Heart left ventricle (tissue), 13 donors: ENCODE measurements around the gene IGIP.

Experiments
- POLR2A ChIP-seq, 2 donors: fragments of 450-650 bp; IDR thresholded peaks; one replicate each; pipeline ENCODE4 v1.6.1; 2017; ENCODE audit warnings: antibody characterized with exemption in 2 of 2, mild to moderate bottlenecking in 2 of 2, moderate library complexity in 2 of 2
- TF ChIP-seq, protein P1 (sequence below), 12 donors: fragments of 200-600 bp; sonication (generic) in 4 of 12; IDR thresholded peaks; one replicate each; pipeline versions ENCODE4 v1.5.0 to v1.8.0; 2018 to 2022; ENCODE audit warnings: antibody characterized with exemption in 12 of 12, mild to moderate bottlenecking in 5 of 12
- donor health status: ischemic (EF 13 %, LVEDD 7.1; RV severe dilation, severe dysfunction).
- donor health status: DM: no; HTN: yes; CAD: no.
- donor health status: DM: no; HTN: no; CAD: no.
- donor health status: ischemic (EF 25% LVEDD 6.9; RV normal size, moderate dysfunction).
- donor health status: ischemic (EF 25% LVEDD 5.7; RV mildly dilated, moderate dysfunction).
- donor health status: ischemic (EF 35%, LVEDD 5.7; RV mildly dilated, moderate dysfunction).
- donor health status: nonischemic (EF 11% LVEDD 7.7; RV severe dilation, severe dysfunction).
- donor health status: DM: yes; HTN: yes; CAD: no.
- donor health status: PGD.
- donor health status: ischemic (EF 29% LVEDD 5.4; RV normal size, mild dysfunction).
- donor health status: nonischemic (EF 23%, LVEDD 6.1; RV moderate dilation, normal function).

DNA sequence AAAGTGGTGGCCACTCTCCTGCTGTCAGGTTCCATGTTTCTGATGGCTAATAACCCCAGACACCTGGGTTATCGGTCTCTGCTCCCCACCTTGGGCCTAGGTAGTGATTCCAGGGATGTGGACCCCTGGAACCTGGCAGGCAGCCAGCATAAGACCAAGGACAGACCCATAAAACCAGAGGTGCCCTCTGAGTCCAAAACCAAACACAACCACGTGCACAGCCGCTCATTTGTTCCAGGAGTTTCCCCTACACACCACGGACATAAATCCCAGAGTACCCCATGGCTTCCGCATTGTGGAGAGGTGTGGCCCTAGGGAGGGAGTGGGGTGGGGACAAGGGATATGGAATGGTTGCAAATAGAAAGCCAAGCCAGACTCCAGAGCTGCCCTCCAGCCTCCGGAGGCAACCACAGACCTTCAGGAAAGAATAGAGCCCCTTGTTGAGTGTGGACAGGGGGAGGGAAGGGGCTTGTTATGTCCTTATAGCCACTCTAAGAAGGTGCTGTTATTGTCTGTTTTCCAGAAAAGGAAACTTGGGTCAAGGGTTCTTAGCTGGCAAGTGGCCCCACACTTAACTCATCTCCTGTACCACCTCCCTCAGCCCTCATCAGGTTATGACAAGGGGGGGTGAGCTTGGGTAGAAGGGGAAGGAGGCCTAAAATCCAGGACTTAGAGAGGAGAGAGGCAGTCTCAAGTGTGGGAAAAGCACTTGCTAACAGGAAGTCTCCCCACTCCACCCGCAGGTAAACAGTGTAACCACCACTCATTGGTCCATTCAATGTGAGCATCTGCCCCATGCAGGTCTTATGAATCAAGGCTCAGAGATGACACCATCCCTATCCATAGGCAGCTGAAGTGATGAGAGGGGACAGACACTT is 25.6 kb downstream of the IGIP start:
- TF ChIP-seq, protein P1, sequence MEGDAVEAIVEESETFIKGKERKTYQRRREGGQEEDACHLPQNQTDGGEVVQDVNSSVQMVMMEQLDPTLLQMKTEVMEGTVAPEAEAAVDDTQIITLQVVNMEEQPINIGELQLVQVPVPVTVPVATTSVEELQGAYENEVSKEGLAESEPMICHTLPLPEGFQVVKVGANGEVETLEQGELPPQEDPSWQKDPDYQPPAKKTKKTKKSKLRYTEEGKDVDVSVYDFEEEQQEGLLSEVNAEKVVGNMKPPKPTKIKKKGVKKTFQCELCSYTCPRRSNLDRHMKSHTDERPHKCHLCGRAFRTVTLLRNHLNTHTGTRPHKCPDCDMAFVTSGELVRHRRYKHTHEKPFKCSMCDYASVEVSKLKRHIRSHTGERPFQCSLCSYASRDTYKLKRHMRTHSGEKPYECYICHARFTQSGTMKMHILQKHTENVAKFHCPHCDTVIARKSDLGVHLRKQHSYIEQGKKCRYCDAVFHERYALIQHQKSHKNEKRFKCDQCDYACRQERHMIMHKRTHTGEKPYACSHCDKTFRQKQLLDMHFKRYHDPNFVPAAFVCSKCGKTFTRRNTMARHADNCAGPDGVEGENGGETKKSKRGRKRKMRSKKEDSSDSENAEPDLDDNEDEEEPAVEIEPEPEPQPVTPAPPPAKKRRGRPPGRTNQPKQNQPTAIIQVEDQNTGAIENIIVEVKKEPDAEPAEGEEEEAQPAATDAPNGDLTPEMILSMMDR (IDR thresholded peaks at IDR 0.05): no peak
- no peak for TF ChIP-seq POLR2A (IDR thresholded peaks at IDR 0.05)
